HPDE6-E6E7 (cell line): ENCODE data around the gene IDH2.
"Not testable (repeated sequence)": the region's sequence is repeated elsewhere in the genome, so short reads cannot be mapped to it uniquely, and the experiment has no call there.

Experiments
- DNase-seq: peaks from one replicate; pipeline ENCODE4 v3.0.0; 2011; ENCODE audit warnings: missing footprints; ENCODE audit errors: extremely low spot score

IDH2 gene

DNA sequence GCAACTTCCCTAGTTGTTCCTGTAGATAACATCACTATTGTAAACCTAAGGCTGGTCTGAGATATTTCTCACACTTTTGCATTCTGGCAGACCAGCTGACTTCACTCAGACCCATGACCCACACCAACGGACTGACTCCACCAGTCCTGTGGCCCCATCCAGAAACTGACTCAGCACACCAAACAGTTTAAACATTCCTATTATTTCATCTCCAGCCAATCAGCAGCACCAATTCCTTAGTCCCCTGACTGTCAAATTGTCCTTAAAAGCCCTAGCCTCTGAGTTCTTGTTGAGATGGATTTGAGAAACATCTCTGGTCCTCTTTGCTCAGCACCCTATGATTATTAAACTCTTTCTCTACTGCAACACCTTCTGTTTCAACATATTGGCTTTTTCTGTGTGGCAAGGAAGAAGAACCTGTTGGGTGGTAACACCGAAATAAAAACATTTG lies 12.2 kb upstream of the IDH2 start:
- no peak for DNase-seq

GRCh38 chr15:90113166-90113565 lies 10.9 kb upstream of the IDH2 start:
- no peak for DNase-seq

DNA sequence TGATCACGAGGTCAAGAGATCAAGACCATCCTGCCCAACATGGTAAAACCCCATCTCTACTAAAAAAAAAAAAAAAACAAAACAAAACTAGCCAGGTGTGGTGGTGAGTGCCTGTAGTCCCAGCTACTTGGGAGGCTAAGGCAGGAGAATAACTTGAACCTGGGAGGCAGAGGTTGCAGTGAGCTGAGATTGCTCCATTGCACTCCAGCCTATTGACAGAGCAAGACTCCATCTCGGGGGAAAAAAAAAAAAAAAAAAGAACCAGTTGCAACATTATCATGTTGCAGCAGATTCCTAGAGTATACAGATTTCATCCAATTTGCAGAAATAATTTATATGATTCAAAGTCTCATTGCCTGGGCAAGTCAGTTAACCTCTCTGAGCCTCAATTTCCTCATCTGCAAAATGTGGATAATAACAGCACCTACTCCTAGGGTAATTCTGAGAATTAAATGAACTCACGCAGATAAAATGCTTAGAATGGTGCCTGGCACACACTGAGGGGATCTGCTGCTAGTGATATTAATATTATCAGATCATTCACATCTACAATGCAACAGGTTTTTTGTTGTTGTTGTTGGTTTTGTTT lies 7.0 kb upstream of the IDH2 start:
- not testable (repeated sequence) for DNase-seq

DNA sequence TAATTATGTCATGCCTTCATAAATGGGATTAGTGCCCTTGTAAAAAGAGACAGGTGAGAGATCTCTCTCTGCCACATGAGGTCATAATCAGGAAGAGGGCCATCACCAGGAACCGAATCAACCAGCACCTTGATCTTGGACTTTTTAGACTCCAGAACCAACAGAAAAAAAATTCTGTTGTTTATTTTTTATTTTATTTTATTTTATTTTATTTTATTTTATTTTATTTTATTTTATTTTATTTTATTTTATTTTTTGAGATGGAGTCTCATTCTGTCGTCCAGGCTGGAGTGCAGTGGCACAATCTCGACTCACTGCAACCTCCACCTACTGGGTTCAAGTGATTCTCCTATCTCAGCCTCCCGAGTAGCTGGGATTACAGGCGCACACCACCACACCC lies 5.8 kb upstream of the IDH2 start:
- DNase-seq = not testable (repeated sequence)

- DNase-seq = peak; percentile 94
Measured at GRCh38 chr15:90106522-90107117, 4.4 kb upstream of the IDH2 start.

DNA sequence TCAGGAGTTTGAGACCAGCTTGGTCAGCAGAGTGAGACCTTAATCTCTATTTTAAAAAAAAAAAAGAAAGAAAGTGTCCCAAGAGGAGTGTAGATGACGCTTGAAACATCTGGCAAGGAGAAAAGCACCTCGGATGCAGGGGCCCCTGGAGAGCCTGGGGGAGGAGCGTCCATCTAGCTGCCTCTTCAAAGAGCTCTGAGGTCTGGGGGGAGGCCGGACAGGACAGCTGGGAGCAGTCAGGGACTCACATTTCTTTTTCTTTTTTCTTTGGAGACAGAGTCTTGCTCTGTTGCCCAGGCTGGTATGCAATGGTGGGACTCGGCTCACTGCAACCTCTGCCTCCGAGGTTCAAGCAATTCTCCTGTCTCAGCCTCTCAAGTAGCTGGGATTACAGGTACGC lies 3.3 kb upstream of the IDH2 start:
- no peak for DNase-seq

- peak; percentile 42 for DNase-seq
Measured at GRCh38 chr15:90104551-90104950, 2.3 kb upstream of the IDH2 start.

DNA sequence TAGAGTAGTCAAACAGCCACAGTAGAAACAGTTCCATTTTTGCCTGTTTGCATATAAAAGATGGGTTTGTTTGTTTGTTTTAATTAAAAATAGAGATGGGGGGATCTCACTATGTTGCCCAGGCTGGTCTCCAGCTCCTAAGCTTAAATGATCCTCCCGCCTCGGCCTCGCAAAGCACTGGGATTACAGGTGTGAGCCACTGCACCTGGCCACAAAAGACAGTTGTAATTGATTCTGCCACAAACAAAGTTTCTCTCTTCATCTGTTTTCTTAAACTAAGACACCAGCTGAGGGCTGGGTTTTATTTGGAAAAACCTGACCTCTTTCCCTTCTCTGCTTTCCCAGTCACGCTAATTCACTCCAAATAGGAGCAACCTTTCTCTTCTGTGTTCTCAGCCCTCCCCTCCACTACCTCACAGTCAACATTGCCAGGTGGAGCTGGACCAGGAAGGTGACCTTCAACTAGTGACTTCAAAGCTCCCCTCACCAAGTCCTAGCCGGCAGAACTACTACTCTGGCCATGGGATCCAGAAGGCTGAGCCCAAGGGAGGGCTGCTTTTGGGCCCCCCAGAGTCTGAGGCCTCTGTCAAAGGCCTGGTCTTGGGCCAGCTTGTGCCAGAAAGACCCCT lies 1.5 kb upstream of the IDH2 start:
- DNase-seq = no peak

DNA sequence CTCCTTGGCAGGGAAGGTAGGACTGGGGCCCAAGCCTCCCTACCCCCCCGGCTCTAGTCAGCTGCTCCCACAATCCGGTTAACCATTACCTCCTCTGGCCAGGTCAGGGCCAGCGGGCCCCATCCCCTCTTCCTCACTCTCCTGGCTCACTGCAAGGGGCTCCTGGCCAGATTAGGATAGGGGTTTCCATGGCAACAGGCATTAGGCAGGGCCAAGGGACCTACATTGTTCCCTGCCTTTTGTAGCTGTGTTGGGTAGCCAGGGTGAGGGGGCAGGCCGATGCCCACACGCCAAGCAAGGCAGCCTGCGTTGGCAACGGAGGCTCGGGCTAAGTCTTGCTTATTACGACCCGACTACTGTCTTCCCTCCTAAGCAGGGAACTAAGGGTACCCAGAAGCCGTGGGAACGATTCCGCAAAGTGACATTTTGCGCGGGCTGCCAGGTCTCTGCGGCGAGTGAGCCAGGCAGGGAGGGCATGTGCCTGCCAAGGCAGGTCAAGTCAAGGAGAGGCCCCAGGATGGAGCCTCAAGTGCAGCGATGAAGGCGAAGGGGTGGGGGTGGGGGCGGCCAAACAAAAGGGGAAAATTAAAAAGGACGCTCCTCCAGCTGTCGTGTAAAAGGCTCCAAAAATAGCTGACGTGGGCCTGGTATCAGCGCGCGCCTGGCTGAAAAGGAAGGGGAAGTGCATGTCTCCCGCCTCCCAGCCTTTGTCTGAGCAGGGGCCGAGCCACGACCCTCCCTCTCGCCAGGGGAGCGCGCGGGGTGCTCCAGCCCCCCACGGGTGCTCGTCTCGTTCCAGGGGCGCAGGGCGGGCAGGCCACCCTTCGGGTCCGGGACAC lies 919 bp downstream of the IDH2 start:
- no peak for DNase-seq

DNA sequence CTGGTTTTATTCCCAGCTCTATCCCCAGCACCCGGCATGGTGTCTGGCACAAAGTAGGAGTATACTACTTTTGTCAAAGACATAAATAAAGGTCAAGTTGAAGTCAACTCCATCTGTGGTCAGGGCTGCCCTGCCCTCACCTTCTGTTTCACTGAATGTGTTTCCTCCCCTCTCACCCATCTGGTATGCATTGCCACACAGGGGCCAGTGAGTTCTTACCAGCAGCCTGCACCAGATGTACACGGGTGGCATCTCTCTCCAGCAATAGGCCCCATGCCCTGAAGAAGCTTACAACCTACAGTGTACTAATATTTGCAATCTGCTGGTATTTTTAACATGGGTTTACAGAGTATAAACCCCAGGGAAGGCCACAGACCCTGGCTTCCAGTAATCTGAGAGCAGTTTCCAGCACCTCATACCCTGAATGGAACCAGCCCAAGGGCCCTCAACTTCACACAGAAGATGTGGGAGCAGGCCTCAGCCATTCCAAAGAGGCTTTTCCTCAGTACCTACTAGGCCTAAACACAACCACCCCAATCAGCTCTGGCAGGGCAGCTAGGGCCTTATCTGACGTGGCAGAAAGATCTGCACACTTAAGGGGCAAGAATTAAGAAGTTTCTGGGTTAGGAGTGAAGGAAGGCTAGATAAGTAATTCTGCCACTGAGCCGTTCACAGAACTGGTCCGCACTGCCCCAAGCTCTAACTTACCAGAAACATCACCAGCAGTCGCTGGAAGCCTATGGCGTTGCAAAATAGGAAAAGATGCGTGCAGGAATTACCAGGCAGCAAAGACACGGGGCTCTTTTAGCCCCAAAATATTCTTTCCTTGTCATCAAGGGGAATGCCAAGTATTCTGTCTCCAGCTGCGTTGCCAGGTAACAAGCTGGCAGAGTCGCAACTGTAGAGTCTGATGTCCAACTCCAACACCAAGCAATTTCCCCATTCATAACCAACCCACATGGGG lies 2.1 kb downstream of the IDH2 start:
- no peak for DNase-seq

DNA sequence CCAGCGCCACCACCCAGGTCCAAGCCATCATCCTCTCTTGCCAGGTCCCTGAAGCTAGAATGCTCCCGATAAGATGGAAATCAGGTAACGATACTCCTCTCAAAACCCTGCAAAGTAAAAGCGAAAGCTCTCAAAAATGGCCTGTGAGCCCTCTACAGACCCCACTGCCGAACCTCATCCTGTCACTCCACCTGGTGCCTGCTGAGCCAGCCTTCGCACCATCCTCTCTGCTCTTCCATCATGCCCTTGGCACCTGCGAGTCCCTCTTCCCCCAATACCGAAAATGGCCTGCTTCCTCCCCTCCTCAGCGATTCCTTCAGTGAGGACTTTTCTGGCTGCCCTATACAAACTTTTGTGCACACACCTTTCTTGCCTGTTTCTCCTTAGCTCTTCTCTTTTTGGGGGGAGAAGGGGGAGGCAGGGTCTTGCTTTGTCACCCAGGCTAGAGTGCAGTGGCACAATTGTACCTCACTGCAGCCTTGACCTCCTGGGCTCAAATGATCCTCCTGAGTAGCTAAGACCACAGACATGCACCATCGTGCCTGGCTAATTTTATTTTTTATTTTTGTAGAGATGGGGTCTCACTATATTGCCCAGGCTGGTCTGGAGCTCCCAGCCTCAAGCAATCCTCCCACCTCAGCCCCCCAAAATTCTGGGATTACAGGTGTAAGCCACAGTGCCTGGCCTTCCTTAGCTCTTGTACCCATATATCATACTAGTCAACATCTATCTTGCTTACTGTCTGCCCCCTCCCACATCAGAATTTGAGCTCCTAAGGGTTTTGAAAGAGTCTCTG lies 3.0 kb downstream of the IDH2 start:
- no peak for DNase-seq

GRCh38 chr15:90097475-90097874 lies 4.8 kb downstream of the IDH2 start:
- DNase-seq = no peak

- DNase-seq = no peak
Measured at GRCh38 chr15:90095521-90095959, 6.7 kb downstream of the IDH2 start.

DNA sequence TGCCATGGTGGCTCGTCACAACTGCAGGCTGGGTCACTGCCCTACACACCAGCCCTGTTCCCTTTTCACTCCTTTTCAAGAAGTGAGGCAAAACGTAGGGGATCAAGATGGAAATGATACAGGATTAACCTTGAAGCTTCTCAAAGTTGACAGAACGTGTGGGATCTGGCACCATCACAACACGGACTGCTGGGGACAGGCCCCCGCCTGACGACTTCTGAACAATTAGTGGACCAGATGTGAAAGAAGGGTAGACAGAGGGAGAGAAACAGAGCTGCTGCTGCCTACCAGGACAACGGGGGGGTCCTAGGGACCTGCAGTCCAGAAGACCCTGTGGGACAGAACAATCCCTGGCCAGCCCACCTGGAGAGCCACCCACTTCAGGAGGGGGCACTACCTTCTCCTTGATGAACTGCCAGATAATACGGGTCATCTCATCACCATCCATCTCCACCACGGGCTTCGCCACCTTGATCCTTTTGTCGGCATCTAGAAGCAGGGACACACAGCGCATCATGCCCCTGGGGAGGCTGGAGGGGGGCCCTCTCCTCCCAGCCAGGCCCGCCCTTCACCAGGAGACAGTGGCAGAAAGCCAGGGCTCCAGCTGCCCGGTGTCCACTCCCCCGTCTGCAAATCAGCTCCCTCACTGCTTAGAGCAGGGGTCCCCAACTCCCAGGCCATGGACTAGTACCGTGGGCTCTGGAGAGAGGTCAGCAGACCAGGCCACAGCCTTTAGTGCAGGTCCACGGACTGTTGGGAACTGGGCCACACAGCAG lies 10.9 kb downstream of the IDH2 start:
- no peak for DNase-seq

DNA sequence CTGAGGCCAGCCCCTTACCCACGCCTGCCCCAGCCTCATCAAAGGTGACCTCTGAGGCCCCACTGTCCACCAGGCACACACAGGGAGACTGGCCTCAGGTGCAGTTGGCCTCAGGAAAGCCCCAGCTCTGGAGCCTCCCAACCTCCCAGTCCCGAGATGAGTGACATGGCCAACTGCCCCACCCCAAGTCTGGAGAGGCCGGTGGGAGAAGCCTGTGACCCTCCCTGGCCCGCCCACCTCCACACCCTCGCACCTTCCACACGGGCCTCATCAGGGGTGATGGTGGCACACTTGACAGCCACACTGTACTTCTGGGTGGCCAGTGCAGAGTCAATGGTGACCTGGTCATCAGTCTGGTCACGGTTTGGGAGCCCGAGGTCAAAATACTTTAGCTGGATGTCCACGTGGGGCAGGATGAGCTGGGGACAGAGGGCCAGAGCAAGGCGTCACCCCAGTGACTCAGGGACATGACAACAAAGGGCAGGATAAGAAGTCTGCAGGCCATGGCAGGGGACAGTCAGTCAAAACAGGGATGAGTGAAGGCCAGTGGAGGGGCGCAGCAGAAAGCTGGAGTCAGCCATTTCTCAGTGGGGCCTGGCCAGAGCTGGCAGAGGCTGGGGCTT lies 11.9 kb downstream of the IDH2 start:
- no peak for DNase-seq

GRCh38 chr15:90087454-90088154 lies 14.7 kb downstream of the IDH2 start:
- peak; percentile 35 for DNase-seq

- DNase-seq = peak; percentile 40
Measured at GRCh38 chr15:90086868-90087268, 15.4 kb downstream of the IDH2 start.

DNA sequence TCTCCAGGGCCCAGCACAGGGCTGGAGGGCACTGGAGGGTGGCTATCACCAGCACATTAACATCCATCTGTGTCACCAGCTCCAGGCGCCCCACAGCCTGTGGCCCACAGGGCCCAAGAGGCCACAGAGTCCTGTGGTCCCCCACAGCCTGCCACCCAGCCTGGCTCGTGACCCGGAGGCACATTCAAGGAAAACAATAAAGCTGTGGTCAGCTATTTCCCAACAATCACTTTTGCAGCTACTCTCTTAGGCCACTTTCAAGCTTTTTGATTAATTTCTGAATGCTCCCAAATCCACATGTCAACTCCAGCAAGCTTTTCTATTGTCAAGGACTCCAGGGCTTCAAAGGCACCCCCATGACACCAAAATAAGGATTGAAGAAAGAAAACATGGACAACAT lies 16.7 kb downstream of the IDH2 start:
- DNase-seq = no peak
